Stimulated activated CD8-positive, alpha-beta memory T cell treated with anti-CD3 and anti-CD28 coated beads, Interleukin-12 subunit alpha, Interleukin-12 subunit beta, amount 100 ng/mL, for 24 hours (primary cell): Measurements from ENCODE around the gene TMEM171.

Source experiments
- DNase-seq: peaks from one replicate; pipeline ENCODE4 v3.0.0-alpha.2; 2020; ENCODE audit errors: extremely low read depth

Gene TMEM171

DNA sequence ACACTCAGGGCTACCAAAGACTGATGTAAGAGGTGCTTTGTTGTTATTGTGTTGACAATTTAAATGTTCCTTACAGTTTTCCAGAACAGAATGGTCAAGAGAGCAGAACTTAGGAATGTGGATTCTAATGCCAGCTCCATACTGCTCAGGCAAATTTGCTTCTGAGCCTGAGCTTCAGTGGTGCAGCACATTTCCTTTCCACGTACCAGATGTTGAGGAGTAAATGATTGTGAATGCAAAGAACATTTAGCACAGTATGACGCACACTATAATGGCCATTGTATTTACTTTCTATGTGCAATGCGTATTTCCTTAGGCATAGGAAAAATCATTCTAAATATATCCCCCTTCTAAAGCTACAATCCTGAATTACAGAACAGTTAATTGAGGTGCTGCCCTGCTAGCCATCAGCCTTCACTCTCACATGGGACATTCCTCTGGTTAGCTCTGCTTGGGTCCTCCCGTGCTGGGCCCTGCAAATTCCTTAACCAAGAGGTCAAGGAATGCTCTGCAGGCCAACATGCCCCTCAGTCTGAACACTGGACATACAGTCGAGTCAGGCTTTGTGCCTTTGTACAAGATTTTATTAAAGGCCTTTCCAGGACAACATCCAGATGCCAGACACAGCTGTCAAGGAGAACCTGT lies 31.5 kb downstream of the TMEM171 start:
- DNase-seq: no peak

DNA sequence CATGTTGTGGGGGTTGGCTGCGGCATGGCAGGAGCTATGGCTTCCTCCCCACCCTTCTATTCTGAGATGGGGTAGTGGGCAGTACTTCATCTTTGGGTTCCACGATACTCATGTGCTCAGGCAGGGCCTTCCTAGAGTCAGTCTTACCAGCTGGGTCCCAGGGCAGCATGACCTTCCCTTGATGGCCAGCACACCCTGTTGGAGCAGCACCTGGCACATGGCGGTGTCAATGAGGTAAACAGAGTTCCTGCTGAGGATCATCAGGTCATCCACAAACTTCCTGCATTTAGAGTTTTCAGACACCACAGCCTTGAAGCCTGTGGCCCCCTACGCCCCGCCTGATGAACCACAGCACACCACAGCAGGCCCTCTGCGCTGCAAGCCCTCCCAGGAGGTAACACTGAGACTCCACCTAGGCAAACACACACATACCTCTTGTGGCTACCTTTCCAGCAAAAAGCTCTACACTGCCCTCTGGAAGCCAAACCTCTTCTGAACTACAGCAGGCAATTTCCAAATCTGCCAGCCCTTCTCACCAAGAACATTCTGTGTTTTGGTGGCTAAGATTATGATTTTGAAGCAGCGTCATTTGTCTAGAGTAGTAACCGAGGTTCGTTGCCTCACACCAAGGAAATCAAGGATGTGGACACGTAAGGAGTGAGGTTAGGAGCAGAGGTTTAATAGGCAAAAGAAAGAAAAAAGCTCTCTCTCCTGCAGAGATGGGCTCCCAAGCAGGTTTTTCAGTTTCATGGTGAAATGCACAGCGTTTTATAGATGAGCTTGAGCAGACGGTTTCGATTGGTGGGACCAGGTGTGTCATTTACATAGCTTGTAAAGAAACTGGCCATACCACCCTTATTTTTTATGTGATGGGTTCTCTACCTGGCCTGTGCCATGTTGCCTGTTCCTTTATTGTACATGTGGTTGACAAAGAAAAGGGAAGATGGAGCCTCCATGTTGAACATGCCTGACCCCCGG lies 32.3 kb downstream of the TMEM171 start:
- DNase-seq: no peak

DNA sequence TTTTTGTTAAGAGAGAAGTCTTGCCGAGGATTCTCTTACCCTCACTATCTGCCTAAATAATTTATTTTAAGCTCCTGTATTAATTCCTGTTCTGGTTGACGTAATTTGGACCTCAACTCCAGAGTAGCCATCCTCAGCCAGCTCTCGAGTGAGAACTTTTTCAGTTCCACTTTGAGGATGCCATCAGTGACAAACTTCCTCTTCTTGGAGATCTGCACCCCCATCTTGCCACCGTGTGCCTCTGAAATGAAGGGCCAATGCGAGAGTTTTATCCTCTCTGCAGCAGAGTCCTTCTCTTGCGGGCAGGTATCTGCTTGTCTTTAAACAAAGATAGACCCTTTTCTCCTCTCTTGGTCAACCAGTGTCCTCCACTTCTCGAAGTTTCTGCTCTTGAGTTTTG lies 33.1 kb downstream of the TMEM171 start:
- no peak for DNase-seq

DNA sequence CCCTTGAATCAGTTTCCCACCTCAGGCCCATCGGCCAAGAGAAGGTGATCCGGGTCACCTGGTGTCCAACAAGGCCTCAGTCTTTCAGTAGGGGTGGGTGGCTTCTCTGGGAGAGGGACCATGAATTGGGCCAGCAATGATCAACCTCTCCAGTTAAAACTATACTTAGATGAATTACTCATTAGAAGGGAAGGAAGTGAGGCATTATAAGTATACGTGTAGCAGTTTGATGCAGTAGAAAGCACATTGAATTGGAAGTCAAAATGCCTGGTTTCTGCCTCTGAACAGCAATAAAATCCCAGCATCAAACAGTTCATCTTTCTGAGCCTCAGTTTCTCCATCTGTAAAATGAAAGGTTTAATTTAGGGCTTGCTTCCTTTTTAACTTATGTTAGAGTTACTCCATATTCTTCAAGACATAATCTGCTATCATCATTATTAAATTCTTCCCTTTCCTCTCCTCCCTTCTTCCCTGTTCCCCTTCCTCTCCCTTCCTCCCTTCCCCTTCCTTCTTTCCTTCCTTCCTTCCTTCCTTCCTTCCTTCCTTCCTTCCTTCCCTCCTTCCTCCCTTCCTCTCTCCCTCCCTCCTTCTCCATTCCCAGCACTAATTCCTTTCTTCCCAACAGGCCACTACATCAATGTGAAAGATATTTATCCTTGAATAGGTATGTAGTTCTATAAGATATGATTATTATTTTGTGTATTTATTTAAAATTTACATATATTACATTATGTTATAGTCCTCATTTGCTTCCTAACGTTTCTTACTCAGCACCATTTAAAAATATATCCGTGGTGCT lies 34.0 kb downstream of the TMEM171 start:
- no peak for DNase-seq

DNA sequence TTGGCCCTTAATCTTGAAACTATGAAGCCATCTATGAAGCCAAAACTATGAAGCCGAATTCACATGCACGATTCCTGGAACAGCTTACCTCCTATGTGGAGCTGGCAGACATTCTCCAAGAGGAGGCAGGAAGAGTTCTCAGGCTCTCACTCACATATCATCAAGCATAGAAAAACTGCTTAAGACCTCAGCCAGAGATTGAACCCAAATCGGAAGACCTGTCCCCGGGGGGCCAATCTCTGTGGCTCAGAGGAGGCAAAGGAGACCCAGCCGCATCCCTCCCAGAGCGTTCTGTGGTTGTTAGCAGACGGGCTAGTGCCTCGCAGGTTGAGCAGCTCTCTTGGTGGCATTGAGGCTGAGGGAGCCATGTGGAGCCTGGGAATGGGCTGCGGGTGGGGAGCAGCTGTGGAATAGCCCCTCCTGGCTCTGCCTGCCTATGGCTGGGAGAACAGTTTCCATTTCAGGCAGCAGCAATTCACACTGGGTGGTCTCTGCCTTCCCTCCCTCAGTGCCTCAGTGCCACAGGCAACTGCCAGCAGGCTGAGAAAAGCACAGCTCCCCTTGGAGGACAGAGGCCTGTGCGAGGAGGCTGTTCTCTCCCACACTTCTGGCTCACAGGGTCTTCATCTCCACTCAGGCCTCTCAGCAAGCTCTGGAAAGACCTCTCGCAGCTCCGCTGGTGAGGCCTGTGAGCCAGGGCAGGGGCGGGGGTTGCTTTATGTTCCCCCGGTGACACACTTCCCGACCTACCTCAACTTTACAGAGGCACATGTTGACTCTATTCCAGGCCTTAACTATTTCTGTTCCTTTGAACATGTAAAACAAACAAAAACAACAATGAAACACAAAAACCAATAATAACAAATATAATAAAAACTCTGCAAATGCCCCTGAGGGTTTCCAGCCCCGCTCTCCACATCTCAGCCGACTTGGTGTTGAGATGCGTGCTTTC lies 35.2 kb downstream of the TMEM171 start:
- DNase-seq: no peak

DNA sequence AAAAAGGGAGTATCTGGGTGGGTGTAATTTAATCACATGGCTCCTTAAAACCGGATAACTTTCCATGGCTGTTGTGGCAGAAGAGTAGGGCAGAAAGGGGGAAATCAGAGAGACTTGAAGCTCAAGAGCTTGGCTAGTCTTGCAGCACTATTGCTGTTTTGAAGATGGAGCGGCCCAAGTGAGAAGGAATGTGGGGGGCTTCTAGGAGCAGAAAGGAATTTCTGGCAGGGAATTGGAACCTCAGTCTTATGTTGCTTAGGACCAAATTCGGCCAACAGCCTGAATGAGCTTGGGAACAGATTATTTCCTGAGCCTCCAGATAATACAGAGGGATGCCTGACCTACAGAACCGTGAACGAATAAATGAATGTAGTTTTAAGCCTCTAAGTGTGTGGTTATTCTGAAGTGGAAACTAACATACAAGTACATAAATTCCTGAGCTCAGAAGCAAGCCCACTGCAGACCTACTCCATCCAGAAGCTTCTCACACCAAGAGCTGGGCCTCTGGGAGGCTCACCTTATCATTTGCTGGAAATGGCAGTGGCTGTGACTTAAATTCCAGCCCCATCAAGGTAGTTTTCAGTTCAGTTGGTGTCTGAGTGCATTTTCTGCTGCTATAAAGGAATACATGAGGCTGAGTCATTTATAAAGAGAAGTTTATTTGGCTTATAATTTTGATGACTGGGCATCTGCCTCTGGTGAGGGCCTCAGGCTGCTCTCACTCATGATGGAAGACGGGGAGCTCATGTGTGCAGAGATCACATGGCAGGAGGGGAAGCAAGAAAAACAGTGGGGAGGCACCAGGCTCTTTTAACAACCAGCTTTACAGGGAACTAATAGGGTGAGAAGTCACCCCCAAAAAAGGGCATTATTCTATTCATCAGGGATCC lies 37.3 kb downstream of the TMEM171 start:
- DNase-seq: no peak

DNA sequence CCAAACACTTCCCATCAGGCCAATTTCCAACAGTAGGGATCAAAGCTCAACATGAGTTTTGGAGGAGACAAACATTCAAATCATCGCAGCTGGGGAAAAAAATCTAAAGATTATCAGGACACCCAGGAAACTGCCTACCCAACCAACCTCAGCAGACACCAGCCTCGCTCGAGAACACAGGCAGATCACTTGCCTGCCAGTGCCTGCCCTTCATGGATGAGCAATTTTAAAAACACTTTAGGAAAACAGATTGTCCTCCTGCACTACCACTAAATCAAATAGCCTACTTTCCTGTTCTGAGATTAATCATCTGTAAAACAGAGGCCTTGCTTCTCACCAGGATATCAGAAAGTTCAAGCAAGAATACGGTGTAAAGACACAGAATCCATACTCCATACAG lies 37.9 kb downstream of the TMEM171 start:
- DNase-seq: no peak

DNA sequence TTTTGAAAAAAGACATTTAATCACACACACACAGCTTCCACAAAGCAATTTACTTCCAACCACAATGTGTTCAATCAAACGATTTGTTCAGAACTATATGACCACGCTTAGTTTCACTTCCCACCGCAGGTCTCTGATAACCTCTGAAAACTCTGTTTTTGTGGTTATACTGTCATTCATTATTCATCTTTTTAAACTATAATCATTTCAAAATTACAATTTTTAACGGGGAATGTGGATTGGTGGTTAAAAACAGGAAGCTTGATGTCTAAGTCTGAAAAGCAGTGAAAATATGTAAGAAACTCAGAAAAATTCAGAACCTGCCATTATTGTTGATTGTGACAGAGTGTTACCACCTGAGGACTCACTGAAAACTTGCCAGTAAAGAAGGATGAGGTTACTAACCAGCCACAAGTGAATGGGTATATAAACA lies 39.9 kb downstream of the TMEM171 start:
- DNase-seq: peak; percentile 25

DNA sequence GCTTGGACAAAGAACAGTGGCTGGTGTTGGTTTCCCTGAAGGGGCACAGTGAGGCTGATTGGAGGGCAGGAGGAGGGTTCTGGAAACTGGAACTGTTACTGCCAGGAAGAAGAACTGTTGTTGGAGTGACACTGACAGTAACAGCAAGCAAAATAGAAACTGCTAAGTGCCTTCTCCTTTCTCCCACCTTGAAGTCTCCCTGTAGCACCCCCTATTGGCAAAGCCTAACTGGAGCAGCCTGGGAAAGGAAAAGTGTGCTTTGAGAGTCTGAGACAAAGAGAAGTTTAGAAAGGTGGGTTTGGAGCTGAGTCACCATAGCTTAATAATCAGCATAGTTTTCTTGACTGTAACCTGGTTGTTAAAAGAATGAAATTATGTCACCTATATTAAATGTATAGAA lies 50.1 kb downstream of the TMEM171 start:
- DNase-seq: no peak

DNA sequence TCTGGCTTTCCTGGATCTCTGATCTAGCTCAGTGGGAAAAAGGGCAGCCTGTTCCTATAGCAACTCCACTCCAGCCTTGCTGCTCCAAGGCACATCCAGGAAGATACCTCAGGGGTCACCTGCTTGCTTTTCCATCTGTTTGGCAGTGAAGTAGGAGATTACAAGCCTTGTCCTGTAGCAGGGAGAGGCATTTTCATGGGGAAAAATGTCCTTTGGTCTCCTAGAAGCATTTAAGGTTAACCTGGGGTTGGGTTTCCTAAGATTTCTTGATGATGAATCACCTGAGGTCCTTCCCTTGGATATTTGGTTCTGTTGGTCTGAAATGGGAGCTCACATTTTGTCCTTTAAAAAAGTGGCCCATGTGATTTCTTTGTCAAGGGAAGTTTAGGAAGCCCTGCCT lies 51.1 kb downstream of the TMEM171 start:
- DNase-seq: no peak

DNA sequence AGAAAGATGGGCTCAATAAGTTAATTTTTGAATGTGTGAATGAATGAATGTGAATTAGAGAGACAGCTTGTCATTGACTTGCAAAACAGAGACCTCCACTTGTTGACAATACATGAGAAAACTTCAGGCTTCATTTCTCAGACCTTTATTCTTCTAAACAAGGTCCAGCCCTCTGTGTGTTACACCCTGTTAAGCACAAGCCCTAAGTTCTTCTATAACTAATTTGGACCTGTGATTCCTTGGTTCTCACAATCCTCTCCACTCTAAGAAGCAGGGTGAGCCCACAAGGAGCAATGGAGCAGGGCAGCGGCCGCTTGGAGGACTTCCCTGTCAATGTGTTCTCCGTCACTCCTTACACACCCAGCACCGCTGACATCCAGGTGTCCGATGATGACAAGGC lies 52.6 kb downstream of the TMEM171 start, which contains the start of gene TMEM174:
TMEM174 (plus strand) TSS at position 243 of the 400 bp plus-strand sequence; CDS start at position 294, 51 bp downstream.
- DNase-seq: no peak

DNA sequence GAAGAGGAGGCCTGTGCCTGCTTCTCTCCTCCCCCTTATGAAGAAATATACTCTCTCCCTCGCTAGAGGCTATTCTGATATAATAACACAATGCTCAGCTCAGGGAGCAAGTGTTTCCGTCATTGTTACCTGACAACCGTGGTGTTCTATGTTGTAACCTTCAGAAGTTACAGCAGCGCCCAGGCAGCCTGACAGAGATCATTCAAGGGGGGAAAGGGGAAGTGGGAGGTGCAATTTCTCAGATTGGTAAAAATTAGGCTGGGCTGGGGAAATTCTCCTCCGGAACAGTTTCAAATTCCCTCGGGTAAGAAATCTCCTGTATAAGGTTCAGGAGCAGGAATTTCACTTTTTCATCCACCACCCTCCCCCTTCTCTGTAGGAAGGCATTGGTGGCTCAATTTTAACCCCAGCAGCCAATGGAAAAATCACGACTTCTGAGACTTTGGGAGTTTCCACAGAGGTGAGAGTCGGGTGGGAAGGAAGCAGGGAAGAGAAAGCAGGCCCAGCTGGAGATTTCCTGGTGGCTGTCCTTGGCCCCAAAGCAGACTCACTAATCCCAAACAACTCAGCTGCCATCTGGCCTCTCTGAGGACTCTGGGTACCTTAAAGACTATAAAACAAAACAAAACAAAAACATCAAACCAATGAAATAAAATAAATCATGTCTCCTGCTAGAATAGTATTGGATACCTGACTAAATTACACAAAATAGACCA lies 53.9 kb downstream of the TMEM171 start:
- no peak for DNase-seq

DNA sequence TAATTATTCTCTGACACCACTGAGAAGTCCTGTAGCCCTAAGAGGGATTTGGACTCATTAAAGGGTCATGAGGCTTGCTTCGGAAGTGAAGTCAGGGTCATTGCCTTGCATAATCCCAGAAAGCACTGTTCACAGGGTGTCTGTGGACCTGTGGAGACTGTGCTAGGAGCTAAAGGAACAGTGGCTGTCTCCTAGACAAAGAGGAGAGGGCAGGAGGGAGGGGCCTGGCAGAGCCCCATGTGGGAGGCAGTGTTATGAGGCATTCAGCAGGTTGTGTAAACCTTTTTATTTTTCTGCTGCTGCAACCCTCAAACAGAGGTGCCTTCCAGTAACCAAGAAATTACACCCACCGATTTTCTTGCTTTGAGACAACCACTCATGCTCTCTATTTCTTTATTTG lies 55.9 kb downstream of the TMEM171 start:
- no peak for DNase-seq

DNA sequence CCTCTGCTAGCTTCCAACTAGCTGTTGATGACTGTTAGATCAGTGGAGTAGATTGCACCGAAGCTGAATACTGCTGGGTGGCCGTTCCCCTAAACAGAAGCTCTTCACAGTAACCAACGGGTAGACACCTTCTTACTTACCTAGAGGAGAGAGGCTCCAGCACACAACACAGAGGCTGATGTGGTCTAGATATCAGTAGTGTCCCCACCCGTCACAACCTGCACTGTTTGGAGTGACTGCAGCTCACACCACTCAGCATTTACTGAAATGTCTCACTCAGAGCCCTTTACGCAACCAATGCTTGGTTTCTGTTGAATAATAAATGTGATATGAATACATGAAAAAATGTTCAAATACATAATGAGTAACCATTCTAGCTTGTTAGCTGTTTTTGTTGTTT lies 57.9 kb downstream of the TMEM171 start:
- no peak for DNase-seq

DNA sequence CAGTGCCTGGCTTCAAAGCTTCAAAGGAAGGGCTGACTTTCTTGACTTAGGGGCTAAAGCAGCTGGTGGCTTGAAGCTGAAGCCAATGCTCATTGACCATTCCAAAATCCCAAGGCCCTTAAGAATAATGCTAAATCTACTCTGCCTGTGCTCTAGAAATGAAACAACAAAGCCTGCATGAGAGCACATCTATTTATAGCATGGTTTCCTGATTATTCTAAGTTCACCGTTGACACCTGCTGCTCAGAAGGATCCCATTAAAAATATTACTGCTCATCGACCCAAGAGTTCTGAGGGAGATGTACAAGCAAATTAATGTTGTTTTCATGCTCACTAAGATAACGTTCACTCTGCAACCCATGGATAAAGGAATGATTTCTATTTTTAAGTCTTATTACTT lies 59.4 kb downstream of the TMEM171 start:
- no peak for DNase-seq

DNA sequence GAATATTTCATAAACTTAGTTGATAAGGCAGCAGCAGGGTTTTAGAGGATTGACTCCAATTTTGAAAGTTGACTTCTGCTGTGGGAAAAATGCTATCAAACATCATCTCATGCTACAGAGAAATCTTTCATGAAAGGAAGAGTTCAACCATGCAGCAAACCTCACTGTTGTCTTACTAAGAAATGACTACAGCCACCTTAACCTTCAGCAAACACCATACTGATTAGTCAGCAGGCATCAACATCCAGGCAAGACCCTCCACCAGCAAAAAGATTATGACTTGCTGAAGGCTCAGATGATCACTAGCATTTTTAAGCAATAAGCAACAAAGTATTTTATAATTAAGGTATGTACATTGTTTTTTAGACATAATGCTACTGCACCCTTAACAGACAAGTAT lies 60.2 kb downstream of the TMEM171 start:
- no peak for DNase-seq
